Measurements from ENCODE around the gene CACNA1H.

DNA sequence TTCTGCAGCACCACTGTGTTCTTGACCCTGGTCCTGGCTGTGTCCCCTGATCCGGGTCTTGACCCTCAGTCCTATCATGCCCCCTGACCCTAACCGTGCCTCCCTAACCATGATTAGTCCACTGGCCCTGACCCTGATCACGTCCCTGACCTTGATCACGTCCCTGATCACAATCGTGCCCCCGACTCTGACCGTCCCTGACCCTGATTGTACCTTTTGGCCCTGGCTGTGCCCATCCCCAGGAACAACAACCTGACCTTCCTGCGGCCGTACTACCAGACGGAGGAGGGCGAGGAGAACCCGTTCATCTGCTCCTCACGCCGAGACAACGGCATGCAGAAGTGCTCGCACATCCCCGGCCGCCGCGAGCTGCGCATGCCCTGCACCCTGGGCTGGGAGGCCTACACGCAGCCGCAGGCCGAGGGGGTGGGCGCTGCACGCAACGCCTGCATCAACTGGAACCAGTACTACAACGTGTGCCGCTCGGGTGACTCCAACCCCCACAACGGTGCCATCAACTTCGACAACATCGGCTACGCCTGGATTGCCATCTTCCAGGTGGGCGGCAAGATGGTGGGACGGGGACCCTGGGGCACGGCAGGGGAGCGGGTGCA lies 47.2 kb downstream of the CACNA1H start:
- TF ChIP-seq, protein P1, sequence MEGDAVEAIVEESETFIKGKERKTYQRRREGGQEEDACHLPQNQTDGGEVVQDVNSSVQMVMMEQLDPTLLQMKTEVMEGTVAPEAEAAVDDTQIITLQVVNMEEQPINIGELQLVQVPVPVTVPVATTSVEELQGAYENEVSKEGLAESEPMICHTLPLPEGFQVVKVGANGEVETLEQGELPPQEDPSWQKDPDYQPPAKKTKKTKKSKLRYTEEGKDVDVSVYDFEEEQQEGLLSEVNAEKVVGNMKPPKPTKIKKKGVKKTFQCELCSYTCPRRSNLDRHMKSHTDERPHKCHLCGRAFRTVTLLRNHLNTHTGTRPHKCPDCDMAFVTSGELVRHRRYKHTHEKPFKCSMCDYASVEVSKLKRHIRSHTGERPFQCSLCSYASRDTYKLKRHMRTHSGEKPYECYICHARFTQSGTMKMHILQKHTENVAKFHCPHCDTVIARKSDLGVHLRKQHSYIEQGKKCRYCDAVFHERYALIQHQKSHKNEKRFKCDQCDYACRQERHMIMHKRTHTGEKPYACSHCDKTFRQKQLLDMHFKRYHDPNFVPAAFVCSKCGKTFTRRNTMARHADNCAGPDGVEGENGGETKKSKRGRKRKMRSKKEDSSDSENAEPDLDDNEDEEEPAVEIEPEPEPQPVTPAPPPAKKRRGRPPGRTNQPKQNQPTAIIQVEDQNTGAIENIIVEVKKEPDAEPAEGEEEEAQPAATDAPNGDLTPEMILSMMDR (IDR thresholded peaks at IDR 0.05; ENCODE audit: low read depth, low read length, poor library complexity, severe bottlenecking) = no peak
- TF ChIP-seq EZH2phosphoT487 (IDR thresholded peaks at IDR 0.05; ENCODE audit: borderline replicate concordance, low read length) = no peak

Data from DOHH2 (cell line).